Activated CD4-positive, alpha-beta T cell treated with anti-CD3 and anti-CD28 coated beads for 24 hours (primary cell): ENCODE results near the gene ARHGAP27.

ENCODE experiments used
- DNase-seq, 2 donors: peaks; one replicate each; pipeline ENCODE4 v3.0.0-alpha.2; 2020; ENCODE audit warnings: low read depth in 2 of 2

ARHGAP27 gene

GRCh38 chr17:45406107-45406506 lies 26.6 kb downstream of the ARHGAP27 start:
- no peak for DNase-seq

GRCh38 chr17:45405250-45406086 lies 27.2 kb downstream of the ARHGAP27 start:
- DNase-seq = no peak

- DNase-seq = no peak
Measured at GRCh38 chr17:45404870-45405249, 27.8 kb downstream of the ARHGAP27 start.

- no peak for DNase-seq
Measured at GRCh38 chr17:45403906-45404490, 28.7 kb downstream of the ARHGAP27 start.

DNA sequence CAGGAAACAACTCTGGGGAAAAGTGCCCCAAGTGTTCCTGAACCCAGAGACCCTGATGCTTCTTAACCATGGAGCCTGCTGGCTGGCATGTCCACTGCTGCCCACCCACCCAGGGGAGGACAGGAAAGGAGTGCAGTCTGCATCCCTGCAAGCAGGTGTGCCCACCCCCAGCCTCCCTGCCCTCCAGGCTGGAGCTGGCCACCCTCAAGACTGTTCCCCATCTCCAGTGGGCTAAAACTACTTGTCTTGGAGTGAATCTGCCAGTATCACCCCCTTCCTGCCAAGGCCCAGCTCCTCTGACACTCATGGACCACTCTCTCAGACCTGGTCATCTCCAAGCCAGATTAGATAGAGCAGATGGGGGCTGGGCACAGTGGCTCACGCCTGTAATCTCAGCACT lies 29.8 kb downstream of the ARHGAP27 start:
- no peak for DNase-seq

GRCh38 chr17:45398800-45399199 lies 33.9 kb downstream of the ARHGAP27 start:
- DNase-seq = no peak

DNA sequence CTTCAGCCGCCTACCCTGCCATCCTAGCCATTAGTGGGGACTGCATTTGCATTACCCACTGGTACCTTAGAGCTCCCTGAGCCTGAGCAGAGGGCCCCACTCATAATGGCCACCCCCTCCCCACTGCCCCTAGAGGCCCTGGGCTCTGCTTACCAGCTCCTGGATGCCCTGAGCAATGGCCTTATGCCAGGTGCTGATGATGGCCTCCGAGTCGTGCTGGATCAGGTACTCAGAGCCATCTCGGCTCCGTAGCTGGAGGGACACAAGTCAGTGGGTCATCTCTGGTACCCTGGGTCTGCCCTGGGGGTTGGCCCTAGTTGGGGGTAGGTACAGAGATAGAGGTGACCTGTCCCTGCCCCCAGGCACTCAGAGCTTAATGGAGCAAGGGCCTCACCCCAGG lies 34.9 kb downstream of the ARHGAP27 start:
- no peak for DNase-seq

- DNase-seq = no peak
Measured at GRCh38 chr17:45396496-45397205, 36.0 kb downstream of the ARHGAP27 start.

DNA sequence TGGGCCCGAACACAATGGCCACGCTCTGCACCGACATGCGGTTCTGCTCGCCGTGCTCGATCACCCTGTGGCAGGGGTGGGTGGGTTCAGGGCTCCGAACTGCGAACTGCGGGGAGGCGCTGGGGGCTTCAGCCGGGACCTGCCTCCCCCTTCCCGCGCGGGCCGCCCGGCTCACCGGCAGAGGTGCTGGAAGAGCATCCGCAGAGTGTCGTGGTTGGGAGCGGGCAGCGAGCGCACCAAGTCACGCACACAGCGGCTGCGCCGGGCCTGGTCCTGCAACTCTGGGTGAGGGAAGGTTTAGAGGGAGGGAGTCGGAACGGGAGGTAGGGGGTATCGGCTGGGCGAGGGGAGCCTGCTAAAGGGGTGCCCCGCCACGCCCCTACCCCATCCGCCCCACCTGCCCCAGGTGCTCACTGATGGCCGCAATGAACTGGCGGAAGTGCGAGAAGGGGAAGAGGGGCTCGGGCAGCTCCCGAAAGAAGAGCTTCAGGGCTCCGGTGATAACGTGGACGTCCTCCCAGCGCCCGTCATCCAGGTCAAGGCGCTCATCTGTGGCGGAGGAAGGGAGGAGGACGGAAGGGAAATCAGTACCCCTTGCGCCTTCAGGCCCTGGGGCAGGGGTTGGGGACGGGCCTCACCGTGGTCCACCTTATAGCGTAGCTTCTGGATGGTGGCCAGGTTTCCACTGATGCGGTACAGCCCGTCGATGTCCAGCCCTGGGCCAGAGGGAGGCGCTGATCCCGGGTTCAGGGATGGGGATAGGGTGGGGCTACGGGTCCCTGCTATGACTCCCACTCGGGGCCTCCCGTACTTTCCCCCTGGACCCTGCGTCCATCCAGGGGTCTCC lies 36.9 kb downstream of the ARHGAP27 start:
- no peak for DNase-seq

- DNase-seq = peak in 1 of 2 donors; percentile 20
Measured at GRCh38 chr17:45394913-45395568, 37.6 kb downstream of the ARHGAP27 start.

DNA sequence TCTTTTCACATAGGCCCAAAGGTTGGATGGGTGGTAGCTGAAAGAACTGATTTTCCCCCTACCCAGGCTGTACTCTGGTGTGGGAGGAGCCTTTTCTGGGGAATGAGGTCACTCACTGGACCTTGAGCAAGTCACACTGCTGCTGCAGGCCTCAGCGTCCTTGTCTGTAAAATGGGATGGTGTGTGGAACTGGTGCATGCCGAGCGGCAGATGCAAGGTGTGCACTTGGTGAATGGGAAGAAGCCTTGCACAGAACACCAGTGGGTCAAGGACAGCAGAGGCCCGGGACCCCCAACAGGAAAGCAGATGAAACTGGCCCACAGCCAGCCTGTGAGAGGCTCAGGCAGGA lies 38.1 kb downstream of the ARHGAP27 start:
- DNase-seq = no peak

DNA sequence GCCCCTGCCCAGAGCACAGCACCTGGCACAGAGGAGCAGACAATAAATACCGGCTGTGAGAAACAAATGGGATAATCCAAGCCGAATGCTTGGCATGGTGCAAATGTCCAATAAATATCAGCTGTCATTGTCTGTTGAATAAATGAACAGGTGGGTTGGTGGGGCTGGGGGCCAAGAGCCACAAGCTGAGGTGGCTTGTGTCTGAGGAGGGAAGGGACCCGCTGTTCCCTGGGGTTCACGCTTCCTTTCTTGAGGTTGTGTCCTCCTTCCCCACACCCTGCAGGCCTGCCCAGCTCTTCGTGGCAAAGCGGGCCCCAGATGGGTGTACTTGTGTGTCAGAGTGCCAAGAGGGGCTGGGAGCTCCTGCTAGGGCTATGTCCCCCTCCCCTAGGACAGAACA lies 38.6 kb downstream of the ARHGAP27 start:
- DNase-seq = no peak

DNA sequence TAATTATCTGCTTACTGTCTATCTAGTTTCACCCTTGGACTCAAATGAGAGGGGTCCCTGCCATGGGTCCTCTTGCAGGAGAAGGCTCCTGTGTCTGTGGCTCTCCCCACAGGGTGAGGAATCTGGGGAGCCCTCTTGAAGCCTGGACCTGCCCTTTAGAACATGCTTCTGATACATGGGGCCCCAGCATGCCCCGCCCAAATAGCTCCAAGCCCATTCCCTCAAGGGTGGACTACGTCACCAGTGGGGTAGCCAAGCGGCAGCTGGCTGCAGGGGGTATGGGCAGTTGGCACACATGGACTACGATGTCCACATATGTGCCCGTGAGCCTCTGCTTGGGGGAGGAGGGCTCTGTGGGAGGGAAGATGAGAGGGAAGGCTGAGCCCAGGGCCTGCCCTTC lies 39.3 kb downstream of the ARHGAP27 start:
- no peak for DNase-seq

DNA sequence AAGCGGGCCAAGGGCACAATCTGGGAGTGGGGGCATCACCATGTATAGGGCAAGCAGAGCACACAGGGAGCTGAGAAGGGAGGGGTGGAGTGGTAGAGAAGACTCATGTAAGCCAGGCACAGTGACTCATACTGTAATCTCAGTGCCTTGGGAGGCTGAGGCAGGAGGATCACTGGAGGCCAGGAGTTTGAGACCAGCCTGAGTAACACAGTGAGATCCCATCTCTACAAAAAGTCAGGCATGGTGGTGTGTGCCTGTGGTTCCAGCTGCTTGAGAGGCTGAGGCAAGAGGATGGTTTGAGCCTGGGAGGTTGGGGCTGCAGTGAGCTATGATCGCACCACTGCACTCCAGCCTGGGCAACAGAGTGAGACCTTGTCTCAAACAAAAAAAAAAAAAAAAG lies 40.8 kb downstream of the ARHGAP27 start:
- no peak for DNase-seq

DNA sequence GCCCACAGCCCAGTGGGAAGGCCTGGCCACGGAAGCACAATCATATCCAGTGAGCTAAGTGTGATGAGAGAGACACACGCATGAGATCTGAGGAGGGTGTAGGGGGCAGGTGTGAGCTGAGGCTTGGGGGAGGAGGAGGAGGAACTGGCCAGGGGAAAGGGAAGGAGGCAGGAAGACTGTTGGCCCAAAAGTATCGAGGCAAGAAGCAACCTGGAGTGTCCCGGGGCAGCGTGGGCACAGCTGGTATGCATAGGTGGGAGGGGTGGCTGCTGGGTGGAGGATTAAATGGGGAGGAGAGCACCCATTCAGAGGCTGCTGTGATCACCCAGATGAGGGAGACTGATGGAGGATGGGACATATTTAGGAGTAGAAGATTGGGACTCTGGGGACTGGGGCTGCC lies 41.4 kb downstream of the ARHGAP27 start:
- DNase-seq = no peak

DNA sequence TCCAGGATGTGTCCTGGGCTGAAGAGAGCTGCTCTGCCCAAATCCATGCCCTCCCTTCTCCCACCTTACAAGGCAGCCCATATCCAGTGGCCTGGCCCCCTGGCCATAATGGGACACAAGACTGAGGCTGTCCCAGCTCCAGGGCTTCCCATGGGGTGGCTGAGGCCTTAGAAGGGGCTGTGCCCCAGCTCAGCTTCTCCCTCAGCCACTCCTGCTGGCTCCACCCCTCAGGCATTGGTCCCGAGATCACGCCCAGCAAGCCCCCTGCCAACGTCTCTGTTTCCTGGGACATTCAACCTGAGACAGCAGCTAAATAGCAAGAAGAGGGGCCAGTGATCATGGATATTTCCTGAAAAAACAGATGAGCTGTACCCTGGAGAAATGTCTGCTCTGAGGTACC lies 43.3 kb downstream of the ARHGAP27 start:
- DNase-seq = no peak

GRCh38 chr17:45388604-45389325 lies 43.9 kb downstream of the ARHGAP27 start:
- no peak for DNase-seq

DNA sequence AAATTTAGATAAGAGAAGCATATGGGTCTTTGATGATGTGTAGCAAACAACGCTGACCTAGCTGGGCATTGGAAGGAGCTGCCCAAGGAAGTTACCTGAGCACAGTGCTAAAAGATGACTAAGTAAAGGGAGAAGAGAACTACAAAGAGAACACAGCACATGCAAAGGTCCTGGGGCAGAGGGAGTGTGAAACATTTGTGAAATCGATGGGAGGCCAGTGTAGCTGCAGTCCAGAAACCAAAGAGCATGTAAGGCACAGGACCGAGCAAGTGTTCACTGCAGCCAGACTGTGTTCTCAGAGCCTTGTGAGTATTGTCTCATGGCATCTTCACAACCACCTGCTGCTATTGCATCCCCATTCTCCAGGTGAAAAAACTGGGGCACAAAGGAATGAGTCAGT lies 44.9 kb downstream of the ARHGAP27 start:
- DNase-seq = no peak

GRCh38 chr17:45386178-45386577 lies 46.5 kb downstream of the ARHGAP27 start:
- DNase-seq = no peak

GRCh38 chr17:45385331-45385997 lies 47.2 kb downstream of the ARHGAP27 start:
- peak; percentile 92 to 95 for DNase-seq
